ENCODE data around the gene FMO2.

Gene FMO2, protein sequence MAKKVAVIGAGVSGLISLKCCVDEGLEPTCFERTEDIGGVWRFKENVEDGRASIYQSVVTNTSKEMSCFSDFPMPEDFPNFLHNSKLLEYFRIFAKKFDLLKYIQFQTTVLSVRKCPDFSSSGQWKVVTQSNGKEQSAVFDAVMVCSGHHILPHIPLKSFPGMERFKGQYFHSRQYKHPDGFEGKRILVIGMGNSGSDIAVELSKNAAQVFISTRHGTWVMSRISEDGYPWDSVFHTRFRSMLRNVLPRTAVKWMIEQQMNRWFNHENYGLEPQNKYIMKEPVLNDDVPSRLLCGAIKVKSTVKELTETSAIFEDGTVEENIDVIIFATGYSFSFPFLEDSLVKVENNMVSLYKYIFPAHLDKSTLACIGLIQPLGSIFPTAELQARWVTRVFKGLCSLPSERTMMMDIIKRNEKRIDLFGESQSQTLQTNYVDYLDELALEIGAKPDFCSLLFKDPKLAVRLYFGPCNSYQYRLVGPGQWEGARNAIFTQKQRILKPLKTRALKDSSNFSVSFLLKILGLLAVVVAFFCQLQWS

GRCh38 chr1:171185091-171185490, at the start of gene FMO2:
Gene FMO2, plus strand, starts transcription at chr1:171185300. Its CDS starts 414 bp downstream, at chr1:171185714.
- DNase-seq: no peak

- DNase-seq: no peak
Measured at GRCh38 chr1:171137580-171137979, 47.5 kb upstream of the FMO2 start.

GRCh38 chr1:171138980-171139379, 46.1 kb upstream of the FMO2 start:
- DNase-seq: no peak

DNA sequence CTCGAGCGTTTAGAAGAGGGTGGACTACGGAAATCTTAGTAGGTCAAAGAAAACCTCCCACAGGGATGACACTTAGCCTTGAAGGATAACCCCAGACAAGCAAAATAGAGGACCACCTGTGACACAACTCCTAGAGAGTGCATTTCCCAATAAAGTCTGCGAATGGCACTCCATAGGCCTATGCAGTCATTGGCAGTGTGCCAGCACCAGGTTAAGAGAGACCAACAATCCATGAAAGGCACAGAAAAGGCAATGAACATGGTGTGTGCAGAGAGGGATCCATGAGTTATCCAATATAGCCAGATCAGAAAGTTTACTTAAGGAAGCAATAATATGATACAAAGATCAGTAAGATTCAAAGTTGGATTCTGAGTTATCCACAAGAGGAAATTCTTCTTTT, 45.2 kb upstream of the FMO2 start:
- DNase-seq: no peak

GRCh38 chr1:171140401-171140800, 44.7 kb upstream of the FMO2 start:
- no peak for DNase-seq

GRCh38 chr1:171140956-171141687, 44.0 kb upstream of the FMO2 start:
- DNase-seq: no peak

DNA sequence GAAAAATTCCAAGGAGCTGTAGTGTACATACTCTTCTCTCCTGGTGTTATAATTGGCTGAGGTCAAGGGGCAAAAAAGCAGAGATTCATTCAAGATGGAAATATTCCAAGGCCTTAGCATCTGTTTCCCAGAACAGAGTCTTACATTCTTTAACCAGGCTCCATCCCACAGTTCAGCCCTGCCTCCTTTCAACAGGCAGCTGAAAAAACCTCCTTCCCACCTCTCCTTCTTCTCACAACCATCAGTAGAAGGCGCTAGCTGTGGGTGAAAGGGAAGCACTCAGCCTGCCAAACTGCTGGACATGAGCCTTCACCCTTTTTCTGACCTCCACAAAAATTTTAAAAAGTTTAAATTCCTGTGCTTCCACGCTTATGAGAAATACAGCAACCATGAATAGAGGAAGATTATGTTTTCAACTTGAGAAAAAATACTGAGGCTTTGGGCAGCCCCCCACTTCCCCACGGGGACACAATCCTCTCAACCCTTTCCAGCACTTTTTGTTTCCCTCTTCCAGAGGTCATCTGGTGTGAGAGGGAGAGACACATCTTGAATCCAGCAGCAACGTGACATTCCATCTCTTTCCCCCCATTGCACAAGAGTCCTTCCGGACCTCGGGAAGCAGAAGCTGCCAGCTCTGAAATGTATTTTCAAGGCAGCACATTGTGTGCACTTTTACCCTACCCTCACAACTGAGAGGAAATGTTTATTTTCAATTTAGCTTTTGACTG, 43.2 kb upstream of the FMO2 start:
- DNase-seq: no peak

DNA sequence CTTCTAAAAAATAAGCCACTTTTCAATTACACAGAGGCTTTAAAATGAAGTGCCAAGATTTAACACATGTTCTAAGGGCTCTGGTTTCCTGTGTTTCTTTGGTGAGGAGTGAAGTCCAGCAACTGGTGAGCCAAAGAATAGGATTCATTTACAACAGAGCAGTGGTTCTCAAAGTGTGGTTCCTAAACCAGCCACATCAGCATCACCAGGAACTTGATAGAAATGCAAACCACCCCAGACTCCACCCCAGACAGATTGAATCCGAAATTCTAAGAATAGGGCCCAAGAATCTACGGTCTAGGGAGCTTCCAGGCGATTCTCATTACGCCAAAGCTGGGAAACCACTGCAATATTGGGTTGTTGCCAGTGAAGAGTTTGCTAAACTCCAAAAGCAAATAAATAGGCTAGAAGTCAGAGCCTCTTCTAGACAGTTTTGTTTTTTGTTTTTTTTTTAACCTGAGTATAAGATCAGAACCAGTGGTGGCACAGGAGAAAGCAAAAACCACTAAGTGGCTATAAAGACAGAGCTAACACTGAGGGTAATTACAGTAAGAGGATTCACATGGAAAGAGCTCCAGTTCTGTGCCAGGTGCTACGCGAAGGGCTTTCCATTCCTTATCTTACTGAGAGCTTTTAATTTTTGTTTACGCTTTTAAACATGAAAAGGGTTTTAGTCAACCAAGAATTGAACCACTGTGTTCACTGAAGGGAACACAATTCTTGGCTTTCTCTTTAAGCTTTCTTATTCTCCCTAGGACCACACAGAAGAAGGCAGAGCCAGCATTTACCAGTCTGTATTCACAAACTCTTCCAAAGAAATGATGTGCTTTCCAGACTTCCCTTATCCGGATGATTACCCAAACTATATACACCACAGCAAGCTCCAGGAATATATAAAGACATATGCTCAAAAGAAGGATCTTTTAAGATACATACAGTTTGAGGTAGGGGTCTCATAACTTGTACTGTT, 42.4 kb upstream of the FMO2 start:
- DNase-seq: no peak

DNA sequence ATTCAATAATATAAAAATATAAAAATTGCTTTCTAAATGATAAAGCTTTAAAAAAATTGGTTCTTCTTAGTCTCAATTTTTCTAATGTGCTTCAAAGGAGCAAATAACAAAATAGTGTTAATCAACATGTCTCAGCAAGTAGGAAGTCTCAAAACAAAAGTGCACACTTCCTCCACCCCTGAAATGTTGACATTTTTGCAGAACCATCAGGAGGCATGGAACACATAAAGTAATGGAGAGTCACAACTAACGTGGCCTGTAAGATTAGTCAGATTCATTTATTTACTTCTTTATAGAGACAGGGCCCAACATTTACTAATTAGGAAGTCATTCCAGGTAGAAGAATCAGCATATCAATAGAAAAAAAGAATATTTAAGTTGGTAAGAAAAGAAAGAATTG, 34.9 kb upstream of the FMO2 start:
- DNase-seq: no peak

GRCh38 chr1:171152549-171152948, 32.6 kb upstream of the FMO2 start:
- DNase-seq: no peak

DNA sequence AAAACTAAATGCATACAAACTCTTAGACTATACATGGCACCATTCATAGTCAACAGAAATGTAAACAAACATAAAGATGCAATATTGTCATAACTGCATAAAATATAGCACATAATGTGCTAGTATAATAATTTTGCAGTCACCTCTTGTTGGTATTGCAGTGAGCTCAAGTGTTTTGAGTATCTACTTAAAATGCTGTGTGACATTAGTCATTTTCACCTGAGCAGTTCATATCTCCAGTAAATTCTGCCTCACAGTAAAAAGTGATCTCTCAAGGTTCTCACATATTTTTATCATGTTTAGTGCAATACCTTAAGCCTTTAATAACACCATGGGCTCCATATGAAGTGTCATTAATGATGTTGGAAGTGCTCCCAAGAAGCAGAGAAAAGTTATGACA, 29.6 kb upstream of the FMO2 start:
- no peak for DNase-seq

DNA sequence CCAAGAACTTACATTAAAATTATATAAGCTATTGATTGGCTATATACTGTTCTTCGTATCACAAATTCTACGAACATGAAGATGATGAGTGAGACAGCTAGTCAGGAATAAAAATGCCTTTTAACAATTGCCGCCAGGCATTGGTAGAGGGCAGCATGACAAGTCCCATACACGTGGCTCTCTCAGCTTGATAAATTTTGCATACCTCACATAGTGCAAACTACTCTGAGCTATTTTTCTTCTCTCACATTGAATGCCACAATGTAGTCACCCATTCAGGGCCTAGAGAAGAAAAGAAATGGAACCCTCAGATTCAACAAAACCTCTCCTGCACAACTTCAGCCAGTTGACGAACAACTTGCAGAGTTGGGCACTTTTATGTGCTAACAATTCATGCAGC, 27.0 kb upstream of the FMO2 start:
- DNase-seq: no peak

DNA sequence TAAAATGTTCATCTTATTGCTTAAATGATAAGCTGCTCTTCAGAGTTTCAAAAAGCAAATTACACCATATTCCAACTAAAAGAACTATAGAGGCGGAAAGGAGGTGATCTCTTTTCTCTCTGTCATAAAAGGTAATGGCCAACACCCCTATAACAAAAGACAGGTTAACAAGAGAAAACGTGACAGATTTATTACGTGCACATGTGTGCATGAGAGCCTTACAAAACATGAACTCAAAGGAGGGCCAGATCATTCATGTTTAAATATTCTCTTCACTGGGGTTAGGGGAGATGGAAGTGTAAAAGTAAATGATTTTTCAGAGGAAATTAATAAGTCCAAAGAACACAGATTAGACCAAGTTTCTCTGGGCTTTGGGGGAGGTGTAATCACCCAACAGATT, 26.5 kb upstream of the FMO2 start:
- no peak for DNase-seq

DNA sequence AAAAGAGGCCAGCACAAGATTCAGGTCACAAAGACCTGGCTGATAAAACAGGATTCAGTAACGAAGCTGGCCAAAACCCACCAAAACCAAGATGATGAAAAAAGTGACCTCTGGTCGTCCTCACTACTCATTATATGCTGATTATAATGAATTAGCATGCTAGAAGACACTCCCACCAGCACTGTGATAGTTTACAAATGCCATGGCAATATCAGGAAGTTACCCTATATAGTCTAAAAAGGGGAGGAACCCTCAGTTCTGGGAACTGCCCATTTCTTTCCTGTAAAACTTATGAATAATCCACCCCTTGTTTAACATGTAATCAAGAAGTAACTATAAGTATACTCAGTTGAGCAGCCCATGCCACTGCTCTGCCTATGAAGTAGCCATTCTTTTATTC, 26.0 kb upstream of the FMO2 start:
- no peak for DNase-seq

- DNase-seq: no peak
Measured at GRCh38 chr1:171160211-171160610, 24.9 kb upstream of the FMO2 start.

- no peak for DNase-seq
Measured at GRCh38 chr1:171160639-171161354, 24.3 kb upstream of the FMO2 start.

DNA sequence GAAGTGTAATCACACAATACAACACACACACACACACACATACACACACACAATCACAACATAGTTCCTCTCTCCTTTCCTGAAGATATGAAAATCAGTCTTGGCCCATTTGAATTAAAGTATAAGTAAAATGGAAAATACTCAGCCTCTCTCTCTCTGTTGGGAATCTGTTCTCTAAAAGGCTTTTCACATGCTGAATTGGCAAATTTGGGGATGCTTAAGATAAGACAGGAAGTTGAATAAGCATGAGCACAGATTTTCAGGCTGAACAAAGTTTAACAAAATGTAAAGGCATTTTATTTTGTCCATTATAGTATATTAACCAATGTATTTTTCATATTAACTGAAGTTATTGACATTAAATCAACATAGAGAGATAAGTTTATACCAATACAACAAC, 23.7 kb upstream of the FMO2 start:
- DNase-seq: no peak

- DNase-seq: no peak
Measured at GRCh38 chr1:171166361-171166760, 18.7 kb upstream of the FMO2 start.

GRCh38 chr1:171167785-171168184, 17.3 kb upstream of the FMO2 start:
- no peak for DNase-seq

GRCh38 chr1:171172471-171172870, 12.6 kb upstream of the FMO2 start:
- DNase-seq: no peak

- no peak for DNase-seq
Measured at GRCh38 chr1:171173069-171173468, 12.0 kb upstream of the FMO2 start.

All from activated CD4-positive, CD25-positive, alpha-beta regulatory T cell treated with anti-CD3 and anti-CD28 coated beads, Interleukin-2, amount 50 U/mL, for 72 hours (primary cell).